ENCODE measurements around the gene XDH. TPM values are rescaled to one million over a fixed set of nuclear protein-coding genes. Genes with fewer than 3 reads are reported as not detected.

The XDH gene
- total and polyA plus RNA-seq, 9 of the 15 experiments (the other 6 are each of a cell fraction or from before 2014, with no cell fraction given): 0.04 to 0.06 TPM; not detected in 7

GRCh38 chr2:31414601-31415241 lies at the start of gene XDH (continued):
- TF ChIP-seq ZNF444 (CRISPR knock-in tag; IDR thresholded peaks at IDR 0.05): no peak

DNA sequence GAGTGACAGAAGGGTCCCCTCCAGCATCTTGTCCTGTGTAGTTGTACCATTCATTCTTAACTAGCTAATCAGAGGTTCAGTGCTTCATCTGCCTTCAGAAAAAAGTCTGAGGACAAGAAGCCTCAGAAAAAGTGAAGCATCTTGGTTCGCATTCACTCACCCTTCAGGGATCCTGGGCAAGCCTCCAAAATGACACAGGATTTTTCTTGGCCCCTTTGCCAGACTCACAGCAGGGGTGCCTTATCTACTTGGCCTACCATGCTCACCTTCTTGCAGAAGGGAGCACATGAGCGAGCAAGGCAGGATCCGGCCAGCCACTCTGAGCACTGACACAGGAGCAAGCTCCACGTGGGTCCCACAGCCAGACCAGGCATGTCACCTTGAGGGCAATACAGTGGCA lies 43.1 kb upstream of the XDH start:
- H3K27ac ChIP-seq (ENCODE audit: extremely low read depth, low read depth, low read length): no peak overlapping the region
- WGBS (ENCODE audit: insufficient coverage, low coverage, missing lambda C conversion rate): 0% methylated on average over 4 of the region's 4 CpGs
- no peak overlapping the region for H3K4me3 ChIP-seq
- ChIA-PET POLR2A (no interaction called here), CTCF (ENCODE audit: low intra/inter-chr PET ratio) (no interaction called here)
- no TSS peak for BruUV-seq (replicated peaks)
- H3K9me1 ChIP-seq (ENCODE audit: control insufficient read depth, insufficient read depth, low read length): no peaks in the 10 kb centered on the region
- no peak overlapping the region for H3K9ac ChIP-seq (ENCODE audit: insufficient read depth in 1 of 2, low read depth in 2 of 2, low read length in 2 of 2)
- H3K4me2 ChIP-seq (ENCODE audit: insufficient read depth, low read length): no peak overlapping the region
- FAIRE-seq: no peak
- H3K79me2 ChIP-seq (ENCODE audit: control insufficient read depth, insufficient read depth, low read length): no peaks in the 10 kb centered on the region
- no peak for ATAC-seq
- intact Hi-C loops (cut with micrococcal nuclease) (no loop called here), in situ Hi-C loops (cut with MboI) (no loop called here)
- H3K27me3 ChIP-seq (ENCODE audit: control insufficient read depth in 2 of 2, insufficient read depth in 2 of 2, low read length in 2 of 2): no peaks in the 10 kb centered on the region
- TF ChIP-seq KDM4B (IDR thresholded peaks at IDR 0.05; ENCODE audit: borderline replicate concordance in 2 of 2, low read depth in 1 of 2): no peak
- TF ChIP-seq ZNF197 (CRISPR knock-in tag; IDR thresholded peaks at IDR 0.05; ENCODE audit: low read depth): no peak
- no peak for TF ChIP-seq CAMTA2 (CRISPR knock-in tag; conservative IDR thresholded peaks at IDR 0.05)
- TF ChIP-seq SMAD4 (CRISPR knock-in tag; conservative IDR thresholded peaks at IDR 0.05): no peak
- TF ChIP-seq KHSRP (IDR thresholded peaks at IDR 0.05): no peak
- TF ChIP-seq, protein P1, sequence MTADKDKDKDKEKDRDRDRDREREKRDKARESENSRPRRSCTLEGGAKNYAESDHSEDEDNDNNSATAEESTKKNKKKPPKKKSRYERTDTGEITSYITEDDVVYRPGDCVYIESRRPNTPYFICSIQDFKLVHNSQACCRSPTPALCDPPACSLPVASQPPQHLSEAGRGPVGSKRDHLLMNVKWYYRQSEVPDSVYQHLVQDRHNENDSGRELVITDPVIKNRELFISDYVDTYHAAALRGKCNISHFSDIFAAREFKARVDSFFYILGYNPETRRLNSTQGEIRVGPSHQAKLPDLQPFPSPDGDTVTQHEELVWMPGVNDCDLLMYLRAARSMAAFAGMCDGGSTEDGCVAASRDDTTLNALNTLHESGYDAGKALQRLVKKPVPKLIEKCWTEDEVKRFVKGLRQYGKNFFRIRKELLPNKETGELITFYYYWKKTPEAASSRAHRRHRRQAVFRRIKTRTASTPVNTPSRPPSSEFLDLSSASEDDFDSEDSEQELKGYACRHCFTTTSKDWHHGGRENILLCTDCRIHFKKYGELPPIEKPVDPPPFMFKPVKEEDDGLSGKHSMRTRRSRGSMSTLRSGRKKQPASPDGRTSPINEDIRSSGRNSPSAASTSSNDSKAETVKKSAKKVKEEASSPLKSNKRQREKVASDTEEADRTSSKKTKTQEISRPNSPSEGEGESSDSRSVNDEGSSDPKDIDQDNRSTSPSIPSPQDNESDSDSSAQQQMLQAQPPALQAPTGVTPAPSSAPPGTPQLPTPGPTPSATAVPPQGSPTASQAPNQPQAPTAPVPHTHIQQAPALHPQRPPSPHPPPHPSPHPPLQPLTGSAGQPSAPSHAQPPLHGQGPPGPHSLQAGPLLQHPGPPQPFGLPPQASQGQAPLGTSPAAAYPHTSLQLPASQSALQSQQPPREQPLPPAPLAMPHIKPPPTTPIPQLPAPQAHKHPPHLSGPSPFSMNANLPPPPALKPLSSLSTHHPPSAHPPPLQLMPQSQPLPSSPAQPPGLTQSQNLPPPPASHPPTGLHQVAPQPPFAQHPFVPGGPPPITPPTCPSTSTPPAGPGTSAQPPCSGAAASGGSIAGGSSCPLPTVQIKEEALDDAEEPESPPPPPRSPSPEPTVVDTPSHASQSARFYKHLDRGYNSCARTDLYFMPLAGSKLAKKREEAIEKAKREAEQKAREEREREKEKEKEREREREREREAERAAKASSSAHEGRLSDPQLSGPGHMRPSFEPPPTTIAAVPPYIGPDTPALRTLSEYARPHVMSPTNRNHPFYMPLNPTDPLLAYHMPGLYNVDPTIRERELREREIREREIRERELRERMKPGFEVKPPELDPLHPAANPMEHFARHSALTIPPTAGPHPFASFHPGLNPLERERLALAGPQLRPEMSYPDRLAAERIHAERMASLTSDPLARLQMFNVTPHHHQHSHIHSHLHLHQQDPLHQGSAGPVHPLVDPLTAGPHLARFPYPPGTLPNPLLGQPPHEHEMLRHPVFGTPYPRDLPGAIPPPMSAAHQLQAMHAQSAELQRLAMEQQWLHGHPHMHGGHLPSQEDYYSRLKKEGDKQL (CRISPR knock-in tag; IDR thresholded peaks at IDR 0.05; ENCODE audit: borderline replicate concordance): no peak
- no peak for TF ChIP-seq STAT5B (CRISPR knock-in tag; IDR thresholded peaks at IDR 0.05)
- no peak for TF ChIP-seq SETDB1 (IDR thresholded peaks at IDR 0.05; ENCODE audit: low read length)
- TF ChIP-seq RBM15 (IDR thresholded peaks at IDR 0.05; ENCODE audit: insufficient read depth, low read length): no peak
- no peak overlapping the region for H2AFZ ChIP-seq (ENCODE audit: low read depth, low read length)
- no peaks in the 10 kb centered on the region for H3K4me1 ChIP-seq (replicated peaks in 1 of 2; ENCODE audit: control insufficient read depth in 2 of 2, insufficient read depth in 2 of 2, low read length in 2 of 2)
- H4K20me1 ChIP-seq (replicated peaks; ENCODE audit: control insufficient read depth, insufficient read depth, low read length): no peaks in the 10 kb centered on the region
- no peak for DNase-seq (ENCODE audit: extremely low read depth in 1 of 4, low spot score in 3 of 4)
- no peaks in the 10 kb centered on the region for H3K9me3 ChIP-seq (replicated peaks; ENCODE audit: control insufficient read depth, insufficient read depth, low read depth, low read length)
- H3K36me3 ChIP-seq (ENCODE audit: control insufficient read depth, insufficient read depth, low read length): no peaks in the 10 kb centered on the region

Data from K562 (cell line).